ENCODE results near the gene TULP4. TPM values are rescaled to one million over a fixed set of nuclear protein-coding genes. Genes with fewer than 3 reads are reported as not detected.
"Not testable (repeated sequence)": the region's sequence is repeated elsewhere in the genome, so short reads cannot be mapped to it uniquely, and the experiment has no call there.

The TULP4 gene
- total RNA-seq, 1 experiment from 2014 or later: 126 TPM

DNA sequence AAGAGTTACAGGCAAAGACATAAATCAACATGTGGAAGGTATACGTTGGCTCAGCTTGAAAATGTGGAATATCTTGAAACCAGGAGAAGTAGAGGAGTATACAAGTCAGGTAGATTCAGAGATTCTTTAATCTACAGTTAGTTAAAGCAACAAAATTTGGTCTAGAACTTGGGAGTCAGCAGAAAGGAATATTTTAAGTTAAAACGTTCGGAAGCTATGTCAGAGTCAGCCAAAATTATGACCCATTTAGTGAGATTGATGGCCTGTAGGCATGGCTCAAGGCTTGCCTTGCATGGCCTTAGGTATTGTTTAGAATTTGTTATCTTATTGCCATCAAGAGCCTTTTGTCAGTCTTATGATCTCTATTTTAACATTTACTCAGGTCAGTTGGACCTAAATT is 153.5 kb downstream of the TULP4 start:
- CTCF ChIA-PET: no interaction called here
- H3K9me3 ChIP-seq: no peaks in the 10 kb centered on the region
- Mint-ChIP-seq H3K4me3 (ENCODE audit: unreplicated experiment) (no peak overlapping the region), H3K27ac (ENCODE audit: unreplicated experiment) (peak overlapping the region; percentile 21), H3K4me1 (ENCODE audit: low read depth, unreplicated experiment) (peaks cover 45% of the 10 kb centered on the region), H3K27me3 (ENCODE audit: insufficient read depth, unreplicated experiment) (no peaks in the 10 kb centered on the region), H3K9me3 (ENCODE audit: unreplicated experiment) (peaks cover 15% of the 10 kb centered on the region), H3K36me3 (ENCODE audit: insufficient read depth, unreplicated experiment) (peaks cover 69% of the 10 kb centered on the region)
- H3K4me3 ChIP-seq (ENCODE audit: low read depth, low read length): no peak overlapping the region
- H3K36me3 ChIP-seq (ENCODE audit: control insufficient read depth, insufficient read depth, low read length): no peaks in the 10 kb centered on the region
- intact Hi-C loops (cut with micrococcal nuclease; ENCODE audit: unreplicated experiment): loop anchor here (1.0 kb wide), 1 partner anchor 13 kb away; no protein-coding TSS in a partner anchor
- POLR2A ChIA-PET: no interaction called here
- no peak for DNase-seq
- TF ChIP-seq, protein P1, sequence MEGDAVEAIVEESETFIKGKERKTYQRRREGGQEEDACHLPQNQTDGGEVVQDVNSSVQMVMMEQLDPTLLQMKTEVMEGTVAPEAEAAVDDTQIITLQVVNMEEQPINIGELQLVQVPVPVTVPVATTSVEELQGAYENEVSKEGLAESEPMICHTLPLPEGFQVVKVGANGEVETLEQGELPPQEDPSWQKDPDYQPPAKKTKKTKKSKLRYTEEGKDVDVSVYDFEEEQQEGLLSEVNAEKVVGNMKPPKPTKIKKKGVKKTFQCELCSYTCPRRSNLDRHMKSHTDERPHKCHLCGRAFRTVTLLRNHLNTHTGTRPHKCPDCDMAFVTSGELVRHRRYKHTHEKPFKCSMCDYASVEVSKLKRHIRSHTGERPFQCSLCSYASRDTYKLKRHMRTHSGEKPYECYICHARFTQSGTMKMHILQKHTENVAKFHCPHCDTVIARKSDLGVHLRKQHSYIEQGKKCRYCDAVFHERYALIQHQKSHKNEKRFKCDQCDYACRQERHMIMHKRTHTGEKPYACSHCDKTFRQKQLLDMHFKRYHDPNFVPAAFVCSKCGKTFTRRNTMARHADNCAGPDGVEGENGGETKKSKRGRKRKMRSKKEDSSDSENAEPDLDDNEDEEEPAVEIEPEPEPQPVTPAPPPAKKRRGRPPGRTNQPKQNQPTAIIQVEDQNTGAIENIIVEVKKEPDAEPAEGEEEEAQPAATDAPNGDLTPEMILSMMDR (IDR thresholded peaks at IDR 0.05; ENCODE audit: insufficient read depth in 1 of 2, low read depth in 1 of 2, low read length in 1 of 2, severe bottlenecking in 1 of 2, unreplicated experiment in 1 of 2): no peak
- no TSS peak for BruUV-seq (replicated peaks)
- peaks cover 32% of the 10 kb centered on the region for H3K4me1 ChIP-seq
- no peaks in the 10 kb centered on the region for H3K27me3 ChIP-seq (replicated peaks; ENCODE audit: control insufficient read depth, insufficient read depth, low read length)

DNA sequence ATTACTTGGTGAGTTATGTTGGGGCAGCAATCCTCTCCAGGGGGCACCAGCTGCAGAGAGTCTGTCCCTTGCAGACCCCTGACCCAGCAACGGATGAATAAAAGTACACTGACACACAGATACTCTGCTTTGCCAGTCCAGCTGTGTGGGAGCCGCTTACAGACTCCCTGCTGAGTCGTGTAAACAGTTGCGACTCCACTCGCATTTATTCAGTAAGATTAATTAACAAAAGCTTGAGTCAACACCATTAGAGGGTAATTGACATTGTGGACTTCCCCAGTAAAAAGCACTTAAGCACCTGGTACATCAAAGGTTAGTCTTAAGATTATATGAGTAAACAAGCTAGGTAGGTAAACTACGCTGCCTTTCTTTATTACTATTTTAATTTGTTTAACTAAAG is 155.7 kb downstream of the TULP4 start:
- DNase-seq: no peak
- peaks cover 1% of the 10 kb centered on the region; the same call in 1 of the 2 replicates for H3K36me3 ChIP-seq (ENCODE audit: control insufficient read depth, insufficient read depth, low read length)
- peaks cover 15% of the 10 kb centered on the region for H3K9me3 Mint-ChIP-seq (ENCODE audit: unreplicated experiment)
- peaks cover 54% of the 10 kb centered on the region for H3K4me1 Mint-ChIP-seq (ENCODE audit: low read depth, unreplicated experiment)
- H3K4me1 ChIP-seq: peaks cover 32% of the 10 kb centered on the region
- no peak overlapping the region for H3K4me3 Mint-ChIP-seq (ENCODE audit: unreplicated experiment)
- H3K27ac Mint-ChIP-seq (ENCODE audit: unreplicated experiment): peak overlapping the region; percentile 21
- ChIA-PET CTCF (interaction anchor here (0.6 kb wide), 1 partner anchor 84 kb away, joined by 4 read pairs; no protein-coding TSS in a partner anchor), POLR2A (no interaction called here)
- TF ChIP-seq, protein P1 (IDR thresholded peaks at IDR 0.05; ENCODE audit: insufficient read depth in 1 of 2, low read depth in 1 of 2, low read length in 1 of 2, severe bottlenecking in 1 of 2, unreplicated experiment in 1 of 2): no peak
- peaks cover 51% of the 10 kb centered on the region for H3K36me3 Mint-ChIP-seq (ENCODE audit: insufficient read depth, unreplicated experiment)
- intact Hi-C loops (cut with micrococcal nuclease; ENCODE audit: unreplicated experiment): no loop called here
- H3K27me3 Mint-ChIP-seq (ENCODE audit: insufficient read depth, unreplicated experiment): no peaks in the 10 kb centered on the region
- H3K4me3 ChIP-seq (ENCODE audit: low read depth, low read length): no peak overlapping the region
- no peaks in the 10 kb centered on the region for H3K9me3 ChIP-seq
- H3K27me3 ChIP-seq (replicated peaks; ENCODE audit: control insufficient read depth, insufficient read depth, low read length): no peaks in the 10 kb centered on the region
- BruUV-seq (replicated peaks): no TSS peak

DNA sequence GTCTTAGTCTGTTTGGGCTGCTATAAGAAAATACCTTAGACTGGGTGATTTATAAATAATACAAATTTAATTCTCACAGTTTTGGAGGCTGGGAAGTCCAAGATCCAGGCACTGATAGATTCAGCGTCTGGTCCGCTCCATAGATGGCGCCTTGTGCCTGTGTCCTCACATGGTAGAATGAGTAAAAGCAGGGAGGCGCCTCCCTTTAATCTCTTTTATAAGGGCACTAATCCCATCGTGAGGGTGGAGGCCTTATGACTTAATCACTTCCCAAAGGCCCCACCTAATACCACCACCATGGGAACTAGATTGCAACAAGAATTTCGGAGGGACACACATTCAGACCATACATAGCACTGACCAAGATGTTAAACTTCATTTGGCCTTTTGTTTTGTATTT is 156.4 kb downstream of the TULP4 start:
- Mint-ChIP-seq H3K27ac (ENCODE audit: unreplicated experiment) (no peak overlapping the region), H3K4me3 (ENCODE audit: unreplicated experiment) (no peak overlapping the region), H3K27me3 (ENCODE audit: insufficient read depth, unreplicated experiment) (no peaks in the 10 kb centered on the region), H3K4me1 (ENCODE audit: low read depth, unreplicated experiment) (peaks cover 54% of the 10 kb centered on the region), H3K9me3 (ENCODE audit: unreplicated experiment) (peaks cover 15% of the 10 kb centered on the region), H3K36me3 (ENCODE audit: insufficient read depth, unreplicated experiment) (peaks cover 45% of the 10 kb centered on the region)
- no peak overlapping the region for H3K4me3 ChIP-seq (ENCODE audit: low read depth, low read length)
- no peaks in the 10 kb centered on the region for H3K27me3 ChIP-seq (replicated peaks; ENCODE audit: control insufficient read depth, insufficient read depth, low read length)
- intact Hi-C loops (cut with micrococcal nuclease; ENCODE audit: unreplicated experiment): no loop called here
- TF ChIP-seq, protein P1 (IDR thresholded peaks at IDR 0.05; ENCODE audit: insufficient read depth in 1 of 2, low read depth in 1 of 2, low read length in 1 of 2, severe bottlenecking in 1 of 2, unreplicated experiment in 1 of 2): no peak
- H3K36me3 ChIP-seq (ENCODE audit: control insufficient read depth, insufficient read depth, low read length): peaks cover 1% of the 10 kb centered on the region; the same call in 1 of the 2 replicates
- peaks cover 35% of the 10 kb centered on the region for H3K4me1 ChIP-seq
- DNase-seq: no peak
- ChIA-PET CTCF (no interaction called here), POLR2A (no interaction called here)
- no peaks in the 10 kb centered on the region for H3K9me3 ChIP-seq
- BruUV-seq (replicated peaks): no TSS peak

DNA sequence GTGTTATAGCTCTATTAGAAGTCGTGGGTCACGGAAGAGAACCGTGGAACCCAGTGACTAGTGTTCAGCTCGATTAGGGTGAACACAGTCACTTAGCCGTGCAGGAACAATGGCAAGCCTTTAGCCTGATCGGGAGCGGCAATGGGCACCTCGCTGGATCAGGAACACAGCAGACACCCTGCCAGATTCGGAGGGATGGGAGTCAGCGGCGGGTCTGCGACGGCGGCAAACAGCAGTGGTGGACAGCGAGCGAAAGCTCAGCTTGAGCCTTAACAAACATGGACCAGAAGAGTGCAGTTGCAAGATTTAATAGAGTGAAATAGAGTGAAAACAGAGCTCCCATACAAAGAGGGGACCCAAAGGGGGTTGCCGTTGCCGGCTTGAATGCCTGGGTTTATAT is 157.8 kb downstream of the TULP4 start:
- DNase-seq; H3K4me3 Mint-ChIP-seq (ENCODE audit: unreplicated experiment); H3K27me3 Mint-ChIP-seq (ENCODE audit: insufficient read depth, unreplicated experiment); H3K4me3 ChIP-seq (ENCODE audit: low read depth, low read length); POLR2A ChIA-PET; H3K9me3 ChIP-seq; H3K27me3 ChIP-seq (replicated peaks; ENCODE audit: control insufficient read depth, insufficient read depth, low read length); intact Hi-C loops (cut with micrococcal nuclease; ENCODE audit: unreplicated experiment); CTCF ChIA-PET; BruUV-seq (replicated peaks); H3K36me3 ChIP-seq (ENCODE audit: control insufficient read depth, insufficient read depth, low read length): not testable (repeated sequence)
- H3K4me1 Mint-ChIP-seq (ENCODE audit: low read depth, unreplicated experiment): peaks cover 65% of the 10 kb centered on the region
- peaks cover 15% of the 10 kb centered on the region for H3K9me3 Mint-ChIP-seq (ENCODE audit: unreplicated experiment)
- H3K27ac Mint-ChIP-seq (ENCODE audit: unreplicated experiment): peak overlapping the region; percentile 36
- H3K36me3 Mint-ChIP-seq (ENCODE audit: insufficient read depth, unreplicated experiment): peaks cover 41% of the 10 kb centered on the region
- H3K4me1 ChIP-seq: peaks cover 49% of the 10 kb centered on the region
